HG02759 (cell line): ENCODE data around the gene USP53.
"Not testable (repeated sequence)": the region's sequence is repeated elsewhere in the genome, so short reads cannot be mapped to it uniquely, and the experiment has no call there.

ENCODE experiments used
- ATAC-seq: cut with Tn5 transposase; IDR thresholded peaks from one replicate; pipeline ENCODE4 v1.9.1; 2021; ENCODE audit warnings: mild to moderate bottlenecking, moderate library complexity; ENCODE audit not compliant: unreplicated experiment

USP53 gene

GRCh38 chr4:119227690-119228089 is 15.2 kb downstream of the USP53 start:
- ATAC-seq = no peak

DNA sequence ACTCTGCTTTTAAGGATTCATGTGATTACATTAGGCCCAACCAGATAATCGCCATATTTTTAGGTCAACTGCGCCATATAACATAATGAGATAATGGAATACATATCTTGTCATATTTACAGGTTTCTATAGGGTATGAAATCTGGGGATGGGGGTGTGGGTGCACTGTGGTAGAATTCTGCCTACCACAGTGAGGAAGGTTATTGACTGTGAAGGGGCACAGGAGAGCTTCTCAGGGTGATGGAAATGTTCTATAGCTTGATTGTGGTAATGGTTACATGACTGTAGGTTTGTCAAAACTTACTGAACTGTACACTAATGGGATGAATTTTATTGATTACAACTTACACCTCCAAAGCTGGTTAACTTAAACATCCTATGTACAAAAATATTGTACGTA is 15.9 kb downstream of the USP53 start:
- no peak for ATAC-seq

DNA sequence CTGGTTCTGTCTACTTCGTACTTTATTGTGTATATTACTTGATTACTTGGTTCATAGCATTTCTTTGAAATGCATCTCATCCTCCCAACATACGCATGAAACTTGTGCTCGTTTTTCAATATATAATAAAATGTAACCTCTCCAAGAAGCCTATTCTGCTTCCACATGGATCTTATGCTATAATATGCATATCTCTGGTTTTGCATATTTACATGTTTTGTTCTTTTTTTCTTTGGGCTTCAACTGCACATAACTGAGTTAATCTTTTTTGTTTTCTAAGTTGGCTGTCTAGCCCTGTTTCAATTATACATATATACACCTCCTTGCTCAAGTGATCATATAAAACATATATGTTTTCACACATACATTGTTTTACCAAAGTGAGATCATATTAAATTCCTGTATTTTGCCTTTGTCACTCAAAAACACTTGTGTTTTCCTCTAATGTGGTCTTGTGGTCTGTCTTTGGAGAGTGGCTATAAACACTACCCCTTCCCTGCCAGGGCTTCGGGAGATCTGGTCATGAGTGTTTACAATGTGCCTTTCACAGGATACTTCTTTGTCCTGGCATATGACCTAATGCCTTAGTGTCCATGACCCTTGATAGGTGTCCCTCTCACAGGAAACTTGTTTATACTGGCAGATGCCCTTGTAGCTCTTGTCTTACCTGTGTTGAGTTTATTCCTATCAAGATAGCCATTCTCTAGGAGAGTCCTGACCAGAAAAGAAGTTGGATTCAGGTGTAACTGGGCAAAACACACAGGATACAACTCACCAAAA is 17.6 kb downstream of the USP53 start:
- no peak for ATAC-seq

DNA sequence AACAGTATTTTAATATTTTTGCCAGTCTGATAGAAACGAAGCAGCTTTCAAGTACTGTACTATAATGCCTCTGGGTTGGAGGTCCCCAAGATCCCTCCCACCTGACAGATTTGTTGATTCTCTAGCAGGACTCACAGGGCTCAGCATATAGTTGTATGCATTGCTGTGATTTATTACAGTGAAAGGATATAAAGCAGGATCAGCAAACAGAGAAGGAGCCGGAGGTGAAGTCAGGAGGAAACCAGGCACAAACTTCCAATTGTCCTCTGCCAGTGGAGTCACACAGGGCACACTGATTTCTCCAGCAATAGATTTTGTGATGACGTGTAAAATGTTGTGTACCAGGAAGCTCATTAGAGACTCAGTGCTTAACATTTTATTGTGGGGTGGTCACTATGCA is 19.0 kb downstream of the USP53 start:
- no peak for ATAC-seq

GRCh38 chr4:119232286-119232685 is 19.8 kb downstream of the USP53 start:
- no peak for ATAC-seq

DNA sequence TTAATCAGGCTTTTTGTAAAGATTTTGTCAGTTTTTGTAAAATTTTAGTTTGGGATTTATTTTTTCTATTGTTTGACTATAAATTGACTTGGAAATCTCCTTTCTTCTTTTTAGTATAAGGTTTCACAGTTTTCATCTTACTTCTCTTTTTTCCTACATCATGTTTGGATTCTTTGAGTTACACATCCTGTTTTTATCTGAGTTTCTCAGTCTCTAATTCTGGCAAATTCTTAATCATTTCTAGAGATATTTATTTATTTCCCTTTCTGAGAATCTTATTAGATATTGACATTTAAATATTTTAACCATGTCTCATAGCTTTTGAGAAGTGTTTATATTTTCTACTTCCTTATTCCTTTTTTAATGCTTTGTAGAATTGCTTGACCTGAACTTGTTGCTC is 20.7 kb downstream of the USP53 start:
- ATAC-seq = no peak

DNA sequence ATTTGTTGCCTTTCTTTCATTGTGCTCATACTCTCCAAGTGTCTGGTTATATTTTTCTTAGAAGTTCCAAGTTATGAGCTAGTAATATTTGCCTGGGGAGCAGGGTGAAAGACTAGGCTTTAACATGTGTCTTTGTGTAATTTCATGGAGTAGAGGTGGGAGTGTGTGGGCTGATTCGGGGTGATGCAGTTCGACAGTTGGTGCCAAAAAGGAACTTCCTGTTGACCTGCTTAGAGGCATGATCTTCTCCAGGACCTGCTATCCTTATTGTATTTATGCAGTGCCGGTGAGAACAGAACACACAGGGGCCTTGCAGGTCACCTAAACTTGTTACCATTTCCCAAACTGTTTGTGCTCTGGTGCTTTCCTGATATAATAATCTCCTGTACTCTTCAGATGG is 21.2 kb downstream of the USP53 start:
- ATAC-seq = no peak

DNA sequence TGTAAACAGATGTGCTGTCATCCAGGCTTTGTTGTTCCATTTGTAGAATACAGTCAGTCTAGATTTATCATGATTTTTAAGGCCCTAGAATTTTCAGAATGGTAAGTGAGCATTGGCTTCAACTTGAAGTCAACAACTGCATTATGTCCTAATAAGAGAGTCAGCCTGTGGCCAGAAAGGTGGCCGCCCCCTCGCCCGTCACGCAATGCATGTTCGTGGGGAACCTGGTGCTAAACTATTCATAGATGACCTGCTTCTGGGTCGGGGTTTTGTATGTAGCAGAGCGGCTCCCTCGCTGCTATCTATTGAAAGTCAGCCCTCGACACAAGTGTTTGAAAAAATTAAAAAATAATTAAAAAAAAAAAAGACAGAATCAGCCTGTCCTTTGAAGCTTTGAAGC is 24.7 kb downstream of the USP53 start:
- no peak for ATAC-seq

GRCh38 chr4:119237642-119238041 is 25.1 kb downstream of the USP53 start:
- ATAC-seq = no peak

GRCh38 chr4:119238068-119238722 is 25.7 kb downstream of the USP53 start:
- ATAC-seq = peak; percentile 99

GRCh38 chr4:119240128-119240527 is 27.6 kb downstream of the USP53 start:
- no peak for ATAC-seq

DNA sequence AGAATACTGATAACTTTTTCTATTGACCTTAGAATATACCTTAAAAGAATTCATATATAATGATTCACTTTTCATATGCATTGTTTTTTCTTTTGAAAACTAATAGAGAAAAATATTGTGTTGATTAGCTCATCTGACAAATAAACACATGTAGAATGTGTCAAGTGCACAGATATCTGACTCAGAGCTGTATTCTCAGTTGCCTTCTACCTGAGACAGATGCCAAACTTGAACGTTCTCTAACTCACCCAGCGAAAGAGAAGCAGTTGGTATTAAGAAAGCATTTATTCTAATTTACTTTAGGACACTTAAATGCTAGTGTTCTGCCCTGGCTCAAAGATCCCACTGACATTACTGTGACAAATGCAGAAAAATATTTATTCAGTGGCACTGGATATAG is 28.1 kb downstream of the USP53 start:
- ATAC-seq = no peak

GRCh38 chr4:119242417-119242816 is 29.9 kb downstream of the USP53 start:
- no peak for ATAC-seq

GRCh38 chr4:119243868-119244267 is 31.4 kb downstream of the USP53 start:
- ATAC-seq = no peak

DNA sequence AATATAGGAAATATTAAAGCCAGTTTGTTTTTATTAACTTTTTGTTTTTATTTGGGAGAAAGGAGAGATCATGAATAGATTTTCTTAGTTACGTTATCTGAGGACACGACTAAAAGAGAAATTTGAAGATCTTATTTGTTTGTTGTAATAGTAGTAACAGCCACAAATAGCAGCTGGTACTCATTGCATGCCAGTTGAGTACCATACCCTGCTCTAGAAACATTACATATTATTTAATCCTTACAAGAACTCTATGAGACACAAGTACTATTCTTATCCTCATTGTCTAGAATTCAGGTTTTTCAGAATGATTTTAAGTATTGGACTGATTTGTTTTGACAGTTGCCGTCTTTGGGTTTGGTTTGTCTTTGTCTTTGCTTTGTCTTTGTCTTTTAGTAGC is 31.8 kb downstream of the USP53 start:
- no peak for ATAC-seq

GRCh38 chr4:119244832-119245231 is 32.3 kb downstream of the USP53 start:
- ATAC-seq = no peak

DNA sequence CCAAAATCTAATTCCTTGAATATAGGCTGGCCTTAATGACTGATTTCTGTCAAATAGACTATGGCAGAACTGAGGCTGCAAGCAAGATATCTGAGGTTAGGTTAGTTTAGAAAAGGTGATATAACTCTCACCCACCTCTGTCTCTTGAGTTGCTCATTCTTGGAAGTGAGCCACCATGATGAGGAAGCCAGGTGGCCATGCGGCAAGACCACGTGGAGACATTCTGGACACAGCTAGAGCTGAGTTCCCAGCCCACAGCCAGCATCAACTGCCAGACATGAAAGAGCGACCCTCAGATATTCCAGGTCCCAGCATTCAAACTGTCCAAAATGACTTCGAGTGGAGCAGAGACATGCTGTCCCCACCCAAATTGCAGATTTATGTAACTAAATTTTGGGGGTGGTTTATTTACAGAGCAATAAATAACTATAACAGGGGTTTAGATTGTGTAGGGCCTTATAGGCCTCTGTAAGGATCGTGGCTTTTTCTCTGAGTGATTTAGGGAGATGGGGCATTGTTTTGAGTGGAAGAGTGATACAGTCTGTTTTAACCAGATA is 33.7 kb downstream of the USP53 start:
- ATAC-seq = no peak

DNA sequence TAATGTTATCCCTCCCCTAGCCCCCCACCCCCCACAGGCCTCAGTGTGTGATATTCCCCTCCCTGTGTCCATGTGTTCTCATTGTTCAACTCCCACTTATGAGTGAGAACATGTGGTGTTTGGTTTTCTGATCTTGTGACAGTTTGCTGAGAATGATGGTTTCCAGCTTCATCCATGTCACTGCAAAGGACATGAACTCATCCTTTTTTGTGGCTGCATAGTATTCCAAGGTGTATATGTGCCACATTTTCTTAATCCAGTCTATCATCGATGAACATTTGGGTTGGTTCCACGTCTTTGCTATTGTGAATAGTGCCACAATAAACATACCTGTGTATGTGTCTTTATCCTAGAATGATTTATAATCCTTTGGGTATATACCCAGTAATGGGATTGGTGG is 38.5 kb downstream of the USP53 start:
- ATAC-seq = not testable (repeated sequence)

- not testable (repeated sequence) for ATAC-seq
Measured at GRCh38 chr4:119255223-119255622, 42.7 kb downstream of the USP53 start.

GRCh38 chr4:119260528-119260927 is 48.0 kb downstream of the USP53 start:
- no peak for ATAC-seq

- ATAC-seq = no peak
Measured at GRCh38 chr4:119261986-119262385, 49.5 kb downstream of the USP53 start.

GRCh38 chr4:119264743-119265142 is 52.2 kb downstream of the USP53 start:
- ATAC-seq = no peak
